ENCODE measurements around the gene CACNG8. TPM values are rescaled to one million over a fixed set of nuclear protein-coding genes. Genes with fewer than 3 reads are reported as not detected.

The CACNG8 gene
- total RNA-seq, 1 donor from 2014 or later: 3.2 TPM

- no peak overlapping the region for H3K27ac ChIP-seq (ENCODE audit: low read depth, low read length)
- no peak overlapping the region for H3K4me2 ChIP-seq (ENCODE audit: low read length)
Observed at GRCh38 chr19:53958168-53958571, 4.6 kb upstream of the CACNG8 start.

DNA sequence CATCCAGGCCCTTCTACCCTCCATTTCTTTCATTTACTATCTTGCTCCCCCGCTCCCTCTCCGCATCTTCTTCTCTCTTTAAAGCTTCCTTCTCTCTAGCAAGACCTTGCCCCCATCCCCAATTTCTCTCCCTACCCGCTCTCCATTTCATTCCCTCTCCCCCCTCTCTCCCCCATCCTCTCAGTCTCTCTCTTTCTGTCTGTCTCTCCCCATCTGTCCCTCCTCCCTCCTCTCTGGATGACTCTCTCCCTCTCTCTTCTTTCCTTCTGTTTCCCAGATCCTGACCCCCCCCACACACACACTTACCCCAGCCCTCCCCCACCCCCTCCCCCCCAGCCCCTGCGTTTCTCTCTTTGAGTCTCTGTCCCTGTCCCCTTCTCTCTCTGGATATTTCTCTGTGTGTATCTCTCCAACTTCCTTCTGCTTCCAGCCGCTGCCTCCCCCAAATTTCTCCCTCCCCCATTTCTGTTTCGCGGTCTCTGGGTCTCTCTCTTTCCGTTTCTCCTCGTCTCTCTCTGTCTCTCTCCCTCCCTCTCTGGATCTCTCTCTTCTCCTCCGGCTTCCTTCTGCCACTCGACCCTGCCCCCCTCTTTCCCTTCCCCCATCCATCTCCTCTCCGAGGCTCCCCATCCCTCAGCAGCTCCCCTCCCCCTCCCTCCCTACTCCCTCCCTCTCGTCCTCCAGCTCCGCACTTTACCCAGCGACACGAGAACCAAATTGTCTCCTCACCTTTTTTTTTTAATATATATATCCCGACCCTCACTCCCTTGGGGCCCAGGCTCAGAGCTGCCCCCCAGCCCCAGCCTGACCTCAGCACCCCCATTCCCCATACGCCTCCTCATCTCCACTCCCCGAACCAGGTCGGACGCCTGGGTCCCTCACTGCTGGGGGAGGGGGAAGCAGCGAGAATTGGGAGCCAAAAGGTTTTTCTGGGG, 3.6 kb upstream of the CACNG8 start:
- peak overlapping the region; percentile 79 for H3K4me3 Mint-ChIP-seq (ENCODE audit: unreplicated experiment)
- no peak overlapping the region for H3K27ac ChIP-seq (ENCODE audit: low read depth, low read length)
- H3K9ac ChIP-seq (ENCODE audit: low read length): no peak overlapping the region

More at GRCh38 chr19:53958168-53958571, 4.6 kb upstream of the CACNG8 start:
- H3K27ac Mint-ChIP-seq (ENCODE audit: unreplicated experiment): no peak overlapping the region
- no peaks in the 10 kb centered on the region for H3K9me3 Mint-ChIP-seq (ENCODE audit: unreplicated experiment)
- peaks cover 2% of the 10 kb centered on the region for H3K36me3 Mint-ChIP-seq (ENCODE audit: low read depth, unreplicated experiment)
- H3K79me2 ChIP-seq (ENCODE audit: insufficient read depth, low read length): no peaks in the 10 kb centered on the region
- FAIRE-seq: no peak
- TF ChIP-seq EZH2 (IDR thresholded peaks at IDR 0.05; ENCODE audit: insufficient read depth, low read length) (no peak), CTCF (IDR thresholded peaks at IDR 0.05; ENCODE audit: insufficient read depth, low read depth, low read length) (no peak)
- H3K27me3 Mint-ChIP-seq (ENCODE audit: low read depth, unreplicated experiment): peaks cover 37% of the 10 kb centered on the region
- H3K4me3 ChIP-seq (ENCODE audit: insufficient read depth, low read depth, low read length): no peak overlapping the region
- no peak overlapping the region for H2AFZ ChIP-seq (ENCODE audit: low read depth, low read length)
- H4K20me1 ChIP-seq (ENCODE audit: insufficient read depth, low read length): no peaks in the 10 kb centered on the region
- peaks cover 31% of the 10 kb centered on the region for H3K27me3 ChIP-seq (ENCODE audit: insufficient read depth, low read length)
- no peak for DNase-seq (ENCODE audit: low read depth)
- H3K9ac ChIP-seq (ENCODE audit: low read length): no peak overlapping the region
- no peaks in the 10 kb centered on the region for H3K4me1 ChIP-seq (ENCODE audit: insufficient read depth, low read length)
- H3K36me3 ChIP-seq (ENCODE audit: insufficient read depth, low read length): no peaks in the 10 kb centered on the region
- H3K9me3 ChIP-seq (ENCODE audit: insufficient read depth, low read depth, low read length): no peaks in the 10 kb centered on the region
- no peak overlapping the region for H3K4me3 Mint-ChIP-seq (ENCODE audit: unreplicated experiment)
- H3K4me1 Mint-ChIP-seq (ENCODE audit: low read depth, unreplicated experiment): peaks cover 13% of the 10 kb centered on the region

More for the DNA sequence above, 3.6 kb upstream of the CACNG8 start:
- Histone ChIP-seq H2AFZ (ENCODE audit: low read depth, low read length) (no peak overlapping the region), H3K4me2 (ENCODE audit: low read length) (peak overlapping the region; percentile 39), H3K9me3 (ENCODE audit: insufficient read depth, low read depth, low read length) (no peaks in the 10 kb centered on the region), H3K4me1 (ENCODE audit: insufficient read depth, low read length) (no peaks in the 10 kb centered on the region), H3K79me2 (ENCODE audit: insufficient read depth, low read length) (no peaks in the 10 kb centered on the region), H3K4me3 (ENCODE audit: insufficient read depth, low read depth, low read length) (no peak overlapping the region), H4K20me1 (ENCODE audit: insufficient read depth, low read length) (no peaks in the 10 kb centered on the region), H3K27me3 (ENCODE audit: insufficient read depth, low read length) (peaks cover 32% of the 10 kb centered on the region), H3K36me3 (ENCODE audit: insufficient read depth, low read length) (no peaks in the 10 kb centered on the region)
- peaks cover 2% of the 10 kb centered on the region for H3K36me3 Mint-ChIP-seq (ENCODE audit: low read depth, unreplicated experiment)
- DNase-seq (ENCODE audit: low read depth) (no peak), FAIRE-seq (no peak)
- no peak for TF ChIP-seq CTCF (IDR thresholded peaks at IDR 0.05; ENCODE audit: insufficient read depth, low read depth, low read length)
- TF ChIP-seq EZH2 (IDR thresholded peaks at IDR 0.05; ENCODE audit: insufficient read depth, low read length): no peak
- H3K9me3 Mint-ChIP-seq (ENCODE audit: unreplicated experiment): no peaks in the 10 kb centered on the region
- peaks cover 13% of the 10 kb centered on the region for H3K4me1 Mint-ChIP-seq (ENCODE audit: low read depth, unreplicated experiment)
- peaks cover 36% of the 10 kb centered on the region for H3K27me3 Mint-ChIP-seq (ENCODE audit: low read depth, unreplicated experiment)
- no peak overlapping the region for H3K27ac Mint-ChIP-seq (ENCODE audit: unreplicated experiment)
